H1 (cell line): ENCODE measurements around the gene ITSN1. TPM values are rescaled to one million over a fixed set of nuclear protein-coding genes. Genes with fewer than 3 reads are reported as not detected.

Experiments used
- CTCF ChIA-PET: fragments of 300-600 bp; sonication (Branson Sonifier 250); formaldehyde crosslinking; loops from one replicate; lab custom pipeline; 2021; ENCODE audit not compliant: partially characterized antibody; lab: Charles Lee
- POLR2A ChIA-PET: fragments of 300-600 bp; sonication (Branson Sonifier 250); formaldehyde crosslinking; loops from one replicate; lab custom pipeline; 2021; ENCODE audit warnings: inconsistent platforms; ENCODE audit not compliant: partially characterized antibody; lab: Charles Lee
- DNase-seq, 2 experiments: peaks; one replicate each; pipeline versions ENCODE4 v3.0.0 to v3.0.0-alpha.2; 2010 to 2022; ENCODE audit warnings: low spot score in 2 of 2, low read depth in 1 of 2, mixed read lengths in 1 of 2
- FAIRE-seq: peaks from 2 replicates; lab custom pipeline; 2011; peaks lifted over from hg19 to GRCh38; lab: Jason Lieb, UNC
- H2AFZ ChIP-seq: 2 replicates; pipeline ENCODE4 v1.8.1; 2012; ENCODE audit warnings: low read length, inconsistent platforms
- H2AK5ac ChIP-seq: 2 replicates; pipeline ENCODE4 v1.6.1; 2013; ENCODE audit warnings: low read depth, low read length
- H2BK120ac ChIP-seq: replicated peaks from 2 replicates; pipeline ENCODE3; 2013; ENCODE audit warnings: low read depth, low read length, inconsistent platforms
- H2BK12ac ChIP-seq: 2 replicates; pipeline ENCODE4 v1.6.1; 2013; ENCODE audit warnings: low read depth, low read length
- H2BK15ac ChIP-seq: 2 replicates; pipeline ENCODE4 v1.6.1; 2013; ENCODE audit warnings: low read length
- H2BK20ac ChIP-seq: 2 replicates; pipeline ENCODE4 v1.6.1; 2013; ENCODE audit warnings: low read length
- H2BK5ac ChIP-seq: 2 replicates; pipeline ENCODE4 v1.6.1; 2013; ENCODE audit warnings: low read depth, low read length
- H3K14ac ChIP-seq: 2 replicates; pipeline ENCODE4 v1.6.1; 2013; ENCODE audit warnings: inconsistent platforms; ENCODE audit not compliant: insufficient read length
- H3K18ac ChIP-seq: 2 replicates; pipeline ENCODE4 v1.6.1; 2013; ENCODE audit warnings: low read length; ENCODE audit errors: extremely low read depth
- H3K23ac ChIP-seq: 2 replicates; pipeline ENCODE4 v1.6.1; 2013; ENCODE audit warnings: inconsistent platforms; ENCODE audit not compliant: insufficient read length
- H3K23me2 ChIP-seq: 2 replicates; pipeline ENCODE4 v1.6.1; 2013; ENCODE audit warnings: low read depth, low read length
- H3K27ac ChIP-seq: 2 replicates; pipeline ENCODE4 v1.6.1; 2011; ENCODE audit warnings: low read depth, low read length, inconsistent platforms
- H3K27me3 ChIP-seq, 4 experiments: replicated peaks in 1 of 4; 1 replicate in 1 of 4; 2 replicates in 3 of 4; pipeline versions ENCODE4 v1.6.1 to v1.8.1; 2011 to 2013; ENCODE audit warnings: low read length in 3 of 4, mild to moderate bottlenecking in 3 of 4, inconsistent platforms in 2 of 4, mixed read lengths in 2 of 4, moderate library complexity in 1 of 4; ENCODE audit not compliant: control insufficient read depth in 3 of 4, insufficient read depth in 3 of 4; ENCODE audit errors: extremely low read depth in 1 of 4
- H3K36me3 ChIP-seq, 4 experiments: 2 replicates each; pipeline versions ENCODE4 v1.6.1 to v1.8.1; 2011 to 2013; ENCODE audit warnings: mild to moderate bottlenecking in 4 of 4, low read length in 3 of 4, moderate library complexity in 2 of 4, control low read depth in 1 of 4, inconsistent platforms in 1 of 4; ENCODE audit not compliant: insufficient read depth in 4 of 4, control insufficient read depth in 2 of 4
- H3K4ac ChIP-seq: replicated peaks from 2 replicates; pipeline ENCODE3; 2013; ENCODE audit warnings: low read length, low read depth, mixed read lengths, inconsistent platforms; ENCODE audit not compliant: insufficient read length
- H3K4me1 ChIP-seq, 4 experiments: replicated peaks in 1 of 4; 1 replicate in 1 of 4; 2 replicates in 3 of 4; pipeline versions ENCODE4 v1.6.1 to v1.8.1; 2011 to 2013; ENCODE audit warnings: low read length in 3 of 4, inconsistent platforms in 2 of 4, mixed read lengths in 1 of 4; ENCODE audit not compliant: insufficient read depth in 4 of 4, control insufficient read depth in 3 of 4
- H3K4me2 ChIP-seq, 2 experiments: 2 replicates each; pipeline versions ENCODE4 v1.6.1 to v1.8.1; 2011 to 2013; ENCODE audit warnings: low read depth in 2 of 2, low read length in 2 of 2, control low read depth in 1 of 2, inconsistent platforms in 1 of 2, mild to moderate bottlenecking in 1 of 2; ENCODE audit not compliant: insufficient read depth in 1 of 2
- H3K4me3 ChIP-seq, 4 experiments: fragments of 200-600, 300-600 bp in 1 of 4; sonication (generic), shearing (Covaris generic), sonication (Bioruptor Twin) in 1 of 4; 2 replicates each; pipeline versions ENCODE4 v1.5.1 to v1.8.1; 2011 to 2016; ENCODE audit warnings: low read length in 4 of 4, low read depth in 3 of 4, control low read depth in 2 of 4, inconsistent platforms in 2 of 4, mild to moderate bottlenecking in 2 of 4, mixed read lengths in 1 of 4, moderate library complexity in 1 of 4; ENCODE audit not compliant: insufficient read depth in 2 of 4; ENCODE audit errors: extremely low read depth in 1 of 4
- H3K56ac ChIP-seq: replicated peaks from 2 replicates; pipeline ENCODE3; 2013; ENCODE audit warnings: low read depth, mild to moderate bottlenecking, mixed read lengths, low read length, inconsistent platforms; ENCODE audit not compliant: insufficient read length
- H3K79me1 ChIP-seq: 2 replicates; pipeline ENCODE4 v1.6.1; 2013; ENCODE audit warnings: low read depth, low read length, control low read depth
- H3K79me2 ChIP-seq, 2 experiments: 2 replicates each; pipeline versions ENCODE4 v1.6.1 to v1.8.1; 2012 to 2013; ENCODE audit warnings: low read length in 2 of 2, mild to moderate bottlenecking in 2 of 2, inconsistent platforms in 1 of 2; ENCODE audit not compliant: insufficient read depth in 2 of 2, control insufficient read depth in 1 of 2
- H3K9ac ChIP-seq, 4 experiments: replicated peaks in 1 of 4; 1 replicate in 1 of 4; 2 replicates in 3 of 4; pipeline versions ENCODE4 v1.6.1 to v1.8.1; 2011 to 2013; ENCODE audit warnings: low read depth in 3 of 4, low read length in 3 of 4, control low read depth in 2 of 4, mild to moderate bottlenecking in 2 of 4, moderate library complexity in 2 of 4, inconsistent platforms in 1 of 4; ENCODE audit errors: extremely low read depth in 1 of 4
- H3K9me3 ChIP-seq, 2 experiments: 2 replicates each; pipeline versions ENCODE4 v1.6.1 to v1.8.1; 2012 to 2013; ENCODE audit warnings: mild to moderate bottlenecking in 2 of 2, moderate library complexity in 2 of 2, control low read depth in 1 of 2, inconsistent platforms in 1 of 2, low read depth in 1 of 2, low read length in 1 of 2, mixed read lengths in 1 of 2; ENCODE audit not compliant: insufficient read depth in 2 of 2
- H4K20me1 ChIP-seq, 2 experiments: replicated peaks in 1 of 2; 2 replicates each; pipeline versions ENCODE3 to v1.8.1; 2011 to 2013; ENCODE audit warnings: inconsistent platforms in 2 of 2, low read length in 2 of 2, mild to moderate bottlenecking in 1 of 2; ENCODE audit not compliant: insufficient read depth in 2 of 2, control insufficient read depth in 1 of 2
- H4K5ac ChIP-seq: 2 replicates; pipeline ENCODE4 v1.6.1; 2013; ENCODE audit warnings: low read length, low read depth, mixed read lengths, inconsistent platforms; ENCODE audit not compliant: insufficient read length
- H4K8ac ChIP-seq: 2 replicates; pipeline ENCODE4 v1.8.0; 2013; ENCODE audit warnings: mild to moderate bottlenecking, moderate library complexity, low read length, inconsistent platforms; ENCODE audit not compliant: insufficient read depth; ENCODE audit errors: extremely low read depth
- H4K91ac ChIP-seq: replicated peaks from 2 replicates; pipeline ENCODE3; 2013; ENCODE audit warnings: low read length, mixed read lengths, inconsistent platforms; ENCODE audit not compliant: insufficient read length
- KDM4A ChIP-seq: IDR thresholded peaks from one replicate; pipeline ENCODE4 v1.7.1; 2012; ENCODE audit warnings: low read depth, mild to moderate bottlenecking, moderate library complexity, low read length, inconsistent platforms; ENCODE audit not compliant: severe bottlenecking
- RAD21 ChIP-seq, 2 experiments: IDR thresholded peaks in 1 of 2; conservative IDR thresholded peaks in 1 of 2; 2 replicates each; pipeline ENCODE4 v1.6.1; 2011; ENCODE audit warnings: low read depth in 2 of 2, low read length in 2 of 2, improper control_type of control experiment in 1 of 2, inconsistent platforms in 1 of 2, mild to moderate bottlenecking in 1 of 2, moderate library complexity in 1 of 2
- SUZ12 ChIP-seq: fragments of 200-600 bp; sonication (generic); IDR thresholded peaks from 2 replicates; pipeline ENCODE4 v1.6.1; 2012; ENCODE audit warnings: mild to moderate bottlenecking, inconsistent platforms, low read length, moderate library complexity, mixed read lengths
- TAF7 ChIP-seq: optimal IDR thresholded peaks from 2 replicates; pipeline ENCODE3; 2011; ENCODE audit warnings: low read depth, mild to moderate bottlenecking, inconsistent platforms, low read length, moderate library complexity, borderline replicate concordance
- TBP ChIP-seq: IDR thresholded peaks from 2 replicates; pipeline ENCODE4 v1.6.1; 2011; ENCODE audit warnings: low read depth, low read length, improper control_type of control experiment
- WGBS, 2 experiments: shearing (Covaris generic) in 1 of 2; methylation state at CpG; one replicate each; pipeline versions ENCODE4 v1.1.6 to v1.1.7; 2013 to 2015; ENCODE audit warnings: low lambda C conversion rate in 2 of 2, mixed read lengths in 2 of 2, inconsistent platforms in 1 of 2, low coverage in 1 of 2, missing lambda C conversion rate in 1 of 2; ENCODE audit not compliant: insufficient replicate concordance in 2 of 2, insufficient coverage in 1 of 2, insufficient read length in 1 of 2; ENCODE audit errors: extremely low coverage in 1 of 2, missing lambda C conversion rate in 1 of 2; 5-methylcytosine and 5-hydroxymethylcytosine counted together
- polyA plus RNA-seq, 7 experiments: library from polyadenylated mRNA; depleted of rRNA in 3 of 7; stranded (reverse) in 5 of 7; unstranded in 2 of 7; fragments of >200 nt in 5 of 7; fragments of 200-250 nt in 2 of 7; gene quantifications; 1 replicate in 5 of 7; 2 replicates in 1 of 7; 4 replicates in 1 of 7; pipeline versions ENCODE4 v1.2.1 to v1.2.3, GENCODE V29; 2011 to 2013; ENCODE audit warnings: missing spikeins in 2 of 7, mixed read lengths in 2 of 7
- total RNA-seq: library from RNA; stranded (reverse); fragmentation: NEBNext Ultra II Directional; extraction: Animal tissue kit (Norgen Biotek cat#: 25700); gene quantifications from 2 replicates; pipeline ENCODE4 v1.2.1, GENCODE V29; 2021
- TF ChIP-seq, protein P1 (sequence below), 3 experiments: IDR thresholded peaks; 1 replicate in 2 of 3; 2 replicates in 1 of 3; pipeline versions ENCODE4 v1.5.1 to v1.6.1; 2011; ENCODE audit warnings: low read length in 3 of 3, mild to moderate bottlenecking in 3 of 3, inconsistent platforms in 2 of 3, low read depth in 1 of 3, moderate library complexity in 1 of 3; ENCODE audit not compliant: insufficient read depth in 1 of 3; ENCODE audit errors: control extremely low read depth in 1 of 3

ITSN1 gene
- total and polyA plus RNA-seq, 2 of the 8 experiments (the other 6 are each of a cell fraction or from before 2014, with no cell fraction given) = 60.8 to 78.1 TPM

DNA sequence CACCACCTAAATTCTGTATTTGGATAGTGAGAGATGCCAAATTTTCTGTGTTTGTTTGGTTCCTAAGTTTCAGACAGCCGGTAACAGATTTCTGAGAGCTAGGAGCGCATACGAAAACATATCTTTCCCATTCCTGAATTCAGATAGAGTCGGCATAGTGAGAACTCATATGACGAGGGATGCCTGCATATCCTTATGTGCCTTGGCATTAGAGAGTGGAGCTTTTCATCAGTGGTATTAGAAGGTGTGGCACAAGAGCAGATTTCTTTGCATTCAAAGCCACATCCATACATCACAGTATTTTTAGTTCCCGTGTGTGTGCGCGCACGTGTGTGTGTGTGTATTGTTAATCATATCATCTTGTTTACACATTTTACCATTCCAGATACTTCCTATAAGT is 187.5 kb downstream of the ITSN1 start:
- ChIA-PET CTCF (no interaction called here), POLR2A (interaction anchor here (1.2 kb wide), 1 partner anchor 9 kb away, joined by 3 read pairs; no protein-coding TSS in a partner anchor)
- H3K18ac ChIP-seq = no peak overlapping the region
- H3K4me3 ChIP-seq = no peak overlapping the region
- no peaks in the 10 kb centered on the region for H3K27me3 ChIP-seq
- H2BK5ac ChIP-seq = no peak overlapping the region
- TF ChIP-seq, protein P1, sequence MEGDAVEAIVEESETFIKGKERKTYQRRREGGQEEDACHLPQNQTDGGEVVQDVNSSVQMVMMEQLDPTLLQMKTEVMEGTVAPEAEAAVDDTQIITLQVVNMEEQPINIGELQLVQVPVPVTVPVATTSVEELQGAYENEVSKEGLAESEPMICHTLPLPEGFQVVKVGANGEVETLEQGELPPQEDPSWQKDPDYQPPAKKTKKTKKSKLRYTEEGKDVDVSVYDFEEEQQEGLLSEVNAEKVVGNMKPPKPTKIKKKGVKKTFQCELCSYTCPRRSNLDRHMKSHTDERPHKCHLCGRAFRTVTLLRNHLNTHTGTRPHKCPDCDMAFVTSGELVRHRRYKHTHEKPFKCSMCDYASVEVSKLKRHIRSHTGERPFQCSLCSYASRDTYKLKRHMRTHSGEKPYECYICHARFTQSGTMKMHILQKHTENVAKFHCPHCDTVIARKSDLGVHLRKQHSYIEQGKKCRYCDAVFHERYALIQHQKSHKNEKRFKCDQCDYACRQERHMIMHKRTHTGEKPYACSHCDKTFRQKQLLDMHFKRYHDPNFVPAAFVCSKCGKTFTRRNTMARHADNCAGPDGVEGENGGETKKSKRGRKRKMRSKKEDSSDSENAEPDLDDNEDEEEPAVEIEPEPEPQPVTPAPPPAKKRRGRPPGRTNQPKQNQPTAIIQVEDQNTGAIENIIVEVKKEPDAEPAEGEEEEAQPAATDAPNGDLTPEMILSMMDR (IDR thresholded peaks at IDR 0.05; ENCODE audit: control extremely low read depth in 1 of 3, insufficient read depth in 1 of 3, low read depth in 1 of 3, low read length in 3 of 3) = no peak
- TF ChIP-seq SUZ12 = no peak
- no peak for TF ChIP-seq TBP
- no peak for TF ChIP-seq TAF7
- no peak for TF ChIP-seq RAD21 (IDR thresholded peaks at IDR 0.05 in 1 of 2, conservative IDR thresholded peaks at IDR 0.05 in 1 of 2; ENCODE audit: low read depth in 2 of 2, low read length in 2 of 2)
- TF ChIP-seq KDM4A = no peak
- peaks cover 5 to 24% (median 13%) of the 10 kb centered on the region in 4 experiments; a peak in 7 of 8 replicates for H3K36me3 ChIP-seq
- no peak overlapping the region for H3K4ac ChIP-seq
- no peak overlapping the region for H3K23ac ChIP-seq
- no peaks in the 10 kb centered on the region for H3K79me2 ChIP-seq
- no peak overlapping the region for H4K5ac ChIP-seq
- no peak overlapping the region for H3K4me2 ChIP-seq
- H2AFZ ChIP-seq = no peak overlapping the region
- H3K9ac ChIP-seq = no peak overlapping the region
- H2BK15ac ChIP-seq = no peak overlapping the region
- H2BK12ac ChIP-seq = no peak overlapping the region
- H3K23me2 ChIP-seq = no peaks in the 10 kb centered on the region
- H3K79me1 ChIP-seq = no peaks in the 10 kb centered on the region
- H3K9me3 ChIP-seq = no peaks in the 10 kb centered on the region
- H2AK5ac ChIP-seq = no peak overlapping the region
- no peak overlapping the region for H3K56ac ChIP-seq
- H4K20me1 ChIP-seq = peaks cover 0 to 2% of the 10 kb centered on the region in 2 experiments
- FAIRE-seq = no peak
- H2BK20ac ChIP-seq = no peak overlapping the region
- H3K4me1 ChIP-seq = no peaks in the 10 kb centered on the region
- no peak for DNase-seq
- WGBS, 2 experiments = 92% methylated on average over 9 of the region's 9 CpGs; no CpG with 5 or more reads in 1 of the 2 experiments
- no peak overlapping the region for H4K8ac ChIP-seq
- H4K91ac ChIP-seq = no peak overlapping the region
- H2BK120ac ChIP-seq = no peak overlapping the region
- H3K14ac ChIP-seq = no peak overlapping the region
- H3K27ac ChIP-seq = no peak overlapping the region
